HG03135 (cell line): ENCODE results near the gene ULK4.
"Not testable (repeated sequence)": the region's sequence is repeated elsewhere in the genome, so short reads cannot be mapped to it uniquely, and the experiment has no call there.

Experiments used
- ATAC-seq: cut with Tn5 transposase; IDR thresholded peaks from one replicate; pipeline ENCODE4 v1.9.1; 2021; ENCODE audit warnings: mild to moderate bottlenecking, moderate library complexity; ENCODE audit not compliant: unreplicated experiment

Gene ULK4

GRCh38 chr3:41394896-41395295 lies 567.0 kb downstream of the ULK4 start:
- ATAC-seq: no peak

GRCh38 chr3:41370765-41371535 lies 591.0 kb downstream of the ULK4 start:
- not testable (repeated sequence) for ATAC-seq

DNA sequence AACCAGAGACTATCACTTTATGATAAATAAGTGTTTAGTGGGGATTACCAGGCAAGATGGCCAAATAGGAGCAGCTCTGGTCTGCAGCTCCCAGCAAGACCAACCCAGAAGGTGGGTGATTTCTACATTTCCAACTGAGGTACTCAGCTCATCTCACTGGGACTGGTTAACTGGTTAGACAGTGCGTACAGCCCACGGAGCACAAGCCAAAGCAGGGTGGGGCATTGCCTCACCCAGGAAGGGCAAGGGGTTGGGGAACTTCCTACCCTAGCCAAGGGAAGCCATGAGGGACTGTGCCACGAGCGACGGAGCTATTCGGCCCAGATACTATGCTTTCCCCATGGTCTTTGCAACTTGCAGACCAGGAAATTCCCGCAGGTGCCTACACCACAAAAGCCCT lies 591.6 kb downstream of the ULK4 start:
- ATAC-seq: no peak

GRCh38 chr3:41369838-41370237 lies 592.1 kb downstream of the ULK4 start:
- ATAC-seq: no peak

GRCh38 chr3:41365973-41366372 lies 595.9 kb downstream of the ULK4 start:
- no peak for ATAC-seq

GRCh38 chr3:41364736-41365135 lies 597.2 kb downstream of the ULK4 start:
- ATAC-seq: no peak

DNA sequence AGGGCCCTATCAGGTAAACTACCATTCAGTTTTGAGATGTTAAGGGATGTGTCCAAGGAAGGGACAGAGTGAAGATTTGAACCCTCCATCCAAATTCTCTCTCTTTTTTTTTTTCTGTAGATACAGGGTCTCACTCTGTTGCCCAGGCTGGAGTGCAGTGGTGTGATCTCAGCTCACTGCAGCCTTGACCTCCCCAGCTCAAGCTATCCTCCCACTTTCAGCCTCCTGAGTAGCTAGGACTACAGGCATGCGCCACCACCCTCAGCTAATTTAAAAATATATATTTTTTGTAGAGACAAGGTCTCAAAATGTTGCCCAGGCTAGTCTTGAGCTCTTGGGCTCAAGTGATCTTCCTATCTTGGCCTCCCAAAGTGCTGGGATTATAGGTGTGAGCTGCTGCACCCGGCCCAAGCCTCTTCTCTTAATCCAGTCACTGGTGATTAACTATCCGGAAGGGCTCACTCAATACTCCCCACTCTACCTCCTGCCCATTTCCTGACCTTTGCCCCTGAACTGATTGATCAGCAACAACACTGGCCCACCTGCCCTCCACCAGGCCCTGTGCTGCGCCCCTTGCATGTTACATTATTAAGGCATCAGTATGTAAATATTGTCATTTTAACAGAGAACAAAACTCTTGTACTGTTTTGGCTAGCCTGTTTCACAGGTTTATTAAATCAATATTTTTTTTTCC lies 597.9 kb downstream of the ULK4 start:
- ATAC-seq: no peak

DNA sequence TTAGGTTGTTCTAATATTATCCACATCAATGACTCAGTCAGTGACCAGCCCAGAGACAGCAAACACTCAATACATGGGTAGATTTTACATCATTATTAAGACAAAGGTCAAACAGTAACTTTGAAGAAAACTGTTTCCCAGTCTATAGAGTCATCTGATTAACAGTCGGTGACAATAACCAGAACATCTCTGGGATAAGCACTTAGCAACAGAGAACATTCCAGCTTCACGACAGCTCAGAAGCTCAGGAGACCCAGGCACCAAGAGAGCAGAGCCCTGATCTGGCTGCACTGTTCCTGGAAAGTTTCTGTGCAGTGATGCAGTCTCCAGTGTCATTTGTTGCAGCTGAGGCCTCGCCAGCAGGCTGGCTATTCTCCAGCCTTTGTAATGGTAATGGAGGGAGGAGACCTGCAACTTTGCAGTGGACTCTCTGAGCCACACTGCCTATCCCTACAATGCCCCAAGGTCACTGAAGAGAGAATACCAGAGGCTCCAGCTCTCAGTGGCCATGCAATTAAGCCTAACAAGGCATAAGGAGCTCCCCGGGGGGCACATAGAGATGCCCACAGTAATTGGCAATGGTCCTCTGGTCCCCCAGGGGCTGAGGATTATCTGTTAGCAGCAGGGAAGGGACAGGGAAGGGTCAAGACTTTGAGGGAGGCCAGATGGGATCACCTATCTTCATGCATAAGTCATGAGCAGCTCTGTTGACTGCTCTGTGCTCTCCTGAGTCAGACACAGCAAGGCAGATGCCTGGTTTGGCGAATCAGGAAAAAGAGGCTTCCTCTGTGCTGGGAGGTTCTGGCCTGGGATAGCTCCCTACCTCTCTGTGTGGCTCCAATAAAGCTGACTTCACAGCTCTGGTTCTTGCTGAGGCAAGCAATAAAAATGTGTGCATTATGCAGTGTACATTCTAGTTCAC lies 599.0 kb downstream of the ULK4 start:
- ATAC-seq: no peak

GRCh38 chr3:41357271-41357670 lies 604.6 kb downstream of the ULK4 start:
- no peak for ATAC-seq

DNA sequence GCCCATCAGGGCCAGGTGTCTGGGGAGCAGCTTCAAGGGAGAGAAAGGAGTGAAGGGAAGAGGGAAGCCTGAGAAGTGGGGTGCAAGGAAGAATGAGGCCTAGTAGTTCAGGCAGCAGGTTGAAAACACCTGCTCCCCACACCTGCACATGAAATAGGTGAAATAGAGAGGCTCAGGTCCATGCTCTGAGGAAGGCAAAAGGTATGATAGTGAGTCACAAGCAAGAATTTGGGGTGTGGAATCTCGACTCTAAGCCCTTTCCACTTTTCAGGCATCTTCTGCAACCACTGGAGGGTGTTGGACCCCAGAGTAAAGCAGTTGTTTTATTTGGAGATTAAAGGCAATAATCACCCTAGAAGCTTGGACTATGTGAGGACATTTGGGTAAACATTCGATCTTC lies 605.1 kb downstream of the ULK4 start:
- ATAC-seq: no peak

DNA sequence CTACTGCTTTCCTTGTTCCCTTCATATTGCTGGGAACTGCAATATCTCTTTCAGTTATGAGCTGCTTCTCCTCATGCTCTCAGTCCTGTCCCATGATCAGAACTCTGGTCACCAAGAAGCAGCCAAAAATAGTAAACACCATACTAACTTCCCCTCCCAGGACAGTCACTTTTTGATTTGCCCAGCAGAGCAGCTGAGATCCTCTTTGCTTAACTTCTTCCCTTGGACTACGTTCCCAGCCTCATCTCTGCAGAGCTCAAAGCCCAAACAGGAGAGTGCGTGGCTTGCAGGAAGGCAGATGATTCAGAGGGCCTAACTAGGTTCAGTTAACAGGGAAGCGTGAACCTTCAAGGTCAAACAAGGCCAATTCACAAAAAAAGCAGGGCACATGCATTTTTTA lies 609.4 kb downstream of the ULK4 start:
- ATAC-seq: no peak

GRCh38 chr3:41350441-41350840 lies 611.5 kb downstream of the ULK4 start:
- ATAC-seq: no peak

- ATAC-seq: no peak
These were observed 613.5 kb downstream of the ULK4 start for GRCh38 chr3:41348401-41348800.

- ATAC-seq: no peak
These were observed 615.1 kb downstream of the ULK4 start for GRCh38 chr3:41346698-41347270.

- no peak for ATAC-seq
These were observed 616.1 kb downstream of the ULK4 start for GRCh38 chr3:41345788-41346187.

DNA sequence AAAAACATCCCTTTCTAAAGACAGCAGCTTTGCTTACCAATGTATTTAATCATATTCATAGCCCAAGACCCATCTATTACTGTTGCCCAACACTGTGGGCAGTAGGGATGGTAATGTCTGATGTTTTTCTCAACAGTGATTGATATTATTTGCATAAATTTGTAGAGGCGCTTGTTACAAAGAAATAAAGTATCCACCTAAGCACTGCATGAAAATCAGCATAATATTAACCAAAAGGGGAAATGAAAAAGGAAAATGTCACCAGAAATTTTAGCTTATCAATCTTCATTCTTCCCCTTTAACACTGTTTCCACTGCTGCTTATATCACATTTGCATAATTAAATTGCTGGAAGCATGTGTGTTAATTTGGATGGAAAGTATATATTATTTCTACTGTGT lies 622.1 kb downstream of the ULK4 start:
- no peak for ATAC-seq

GRCh38 chr3:41338276-41338675 lies 623.6 kb downstream of the ULK4 start:
- no peak for ATAC-seq

DNA sequence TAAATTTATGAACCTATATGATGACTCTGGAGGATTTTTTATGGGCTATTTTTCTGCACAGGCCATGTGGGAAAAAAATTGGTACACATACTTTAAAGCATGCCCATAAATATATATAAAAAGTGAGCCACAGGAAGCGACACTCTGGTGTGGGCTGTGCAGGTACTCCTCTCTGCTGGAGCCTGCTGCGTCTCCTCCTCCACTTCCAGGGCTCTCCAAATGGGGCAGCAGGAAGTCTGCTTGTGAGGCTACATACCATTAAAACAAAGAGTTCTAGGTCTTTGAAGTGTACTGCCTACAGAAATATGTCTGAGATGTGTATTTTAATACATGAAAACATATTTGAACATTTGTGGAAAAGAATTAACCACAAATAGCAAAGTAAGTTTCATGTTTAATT lies 627.5 kb downstream of the ULK4 start:
- ATAC-seq: no peak

GRCh38 chr3:41331041-41331440 lies 630.9 kb downstream of the ULK4 start:
- no peak for ATAC-seq

- no peak for ATAC-seq
These were observed 631.4 kb downstream of the ULK4 start for GRCh38 chr3:41330465-41330864.

DNA sequence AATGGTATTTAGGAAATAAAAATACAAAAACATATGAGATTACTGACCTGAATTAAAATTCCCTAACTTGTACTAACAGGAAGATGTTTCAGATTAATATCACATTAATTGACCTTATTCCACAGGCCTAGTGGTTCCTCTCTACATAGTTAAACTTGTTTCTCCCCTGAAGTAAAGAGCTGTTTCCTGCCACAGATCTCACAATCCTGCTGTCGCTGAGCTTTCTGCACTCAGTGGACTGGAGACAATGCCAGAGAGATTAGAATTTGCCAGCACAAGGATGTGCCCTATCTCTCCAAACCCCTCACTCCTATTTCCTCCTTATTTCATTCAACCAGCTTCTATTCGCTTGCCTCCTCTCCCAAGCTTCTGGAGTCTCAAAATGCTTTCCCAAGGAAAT lies 632.0 kb downstream of the ULK4 start:
- ATAC-seq: no peak
